Activated T-helper 1 cell treated with Interleukin-2 at 50 U/mL for 16 hours (primary cell): Measurements from ENCODE around the gene PRKCA.
"Not testable (repeated sequence)": the region's sequence is repeated elsewhere in the genome, so short reads cannot be mapped to it uniquely, and the experiment has no call there.

Experiments used
- DNase-seq: peaks from one replicate; pipeline ENCODE4 v3.0.0-alpha.2; 2020; ENCODE audit warnings: low read depth

Gene PRKCA

GRCh38 chr17:66326476-66327047, 24.1 kb downstream of the PRKCA start:
- no peak for DNase-seq

DNA sequence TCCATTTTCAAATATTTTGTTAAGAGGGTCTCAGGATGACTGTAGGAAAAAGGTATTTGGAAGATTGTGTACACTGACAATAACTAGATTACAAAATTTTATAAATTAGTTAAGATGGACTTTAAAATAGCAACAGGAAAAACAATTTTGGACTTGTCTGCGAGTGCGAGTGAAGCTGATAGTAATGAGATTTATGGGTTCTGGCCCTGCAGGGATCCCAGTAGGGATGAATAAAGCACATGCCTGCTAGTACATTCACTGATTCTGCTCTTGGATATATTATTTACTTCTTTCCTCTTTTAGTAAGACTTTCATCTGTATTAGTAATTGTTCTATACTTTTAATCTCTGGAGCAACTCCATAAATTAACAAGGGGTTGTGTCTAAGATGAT, 28.2 kb downstream of the PRKCA start:
- no peak for DNase-seq

DNA sequence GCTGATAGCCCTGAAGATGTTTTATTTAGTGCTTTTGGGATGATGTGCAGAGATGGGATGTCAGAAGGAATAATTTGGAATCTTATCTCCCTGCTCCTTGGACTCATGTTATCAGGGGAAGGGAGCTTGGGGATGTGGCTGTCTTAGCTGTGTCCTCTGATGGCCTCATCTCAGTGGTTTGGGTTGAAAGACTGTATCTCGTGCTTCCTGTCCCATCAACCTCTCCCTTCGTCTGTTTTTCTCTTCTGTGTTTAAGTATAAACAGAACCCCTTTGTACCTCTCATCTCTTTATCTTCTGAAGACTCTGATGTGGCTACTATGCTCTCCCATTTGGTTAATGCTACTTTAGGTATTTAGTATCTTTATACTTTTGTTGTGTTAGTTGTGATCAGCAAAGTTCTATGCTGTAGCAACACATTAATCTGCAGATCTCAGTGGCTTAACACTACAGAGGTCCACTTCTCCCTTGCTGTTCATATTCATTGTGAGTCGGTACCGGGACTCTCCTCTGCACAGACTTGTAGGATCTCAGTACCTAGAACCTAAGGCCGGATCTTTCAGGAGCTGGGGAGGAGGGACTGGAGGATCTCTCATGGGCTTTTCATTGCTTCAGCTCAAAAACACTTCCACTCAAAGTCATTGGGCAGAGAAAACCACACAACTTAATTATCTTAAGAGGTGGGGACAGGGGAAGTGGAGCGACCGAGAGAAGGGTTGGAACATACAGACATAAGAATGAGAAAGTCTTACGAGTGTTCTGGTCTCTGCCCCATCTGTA, 28.8 kb downstream of the PRKCA start:
- DNase-seq = no peak

DNA sequence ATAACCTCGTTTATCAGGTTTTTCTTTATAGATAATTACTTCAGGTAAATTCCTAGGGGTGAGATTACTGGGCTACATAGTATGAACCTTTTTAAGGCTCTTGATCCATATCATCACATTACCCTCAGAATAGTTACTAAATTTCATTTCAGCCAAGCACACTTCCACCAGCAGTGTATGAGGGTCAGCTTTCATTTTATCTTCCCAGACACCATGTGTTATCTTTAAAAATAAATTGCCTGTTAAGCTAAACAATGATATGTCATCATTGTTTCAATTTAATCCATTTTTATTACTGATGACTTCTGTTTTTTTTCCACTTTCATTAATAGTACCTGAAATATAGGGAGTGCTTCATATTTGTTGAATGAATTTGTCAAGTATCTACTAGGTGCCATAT, 33.4 kb downstream of the PRKCA start:
- DNase-seq = no peak

DNA sequence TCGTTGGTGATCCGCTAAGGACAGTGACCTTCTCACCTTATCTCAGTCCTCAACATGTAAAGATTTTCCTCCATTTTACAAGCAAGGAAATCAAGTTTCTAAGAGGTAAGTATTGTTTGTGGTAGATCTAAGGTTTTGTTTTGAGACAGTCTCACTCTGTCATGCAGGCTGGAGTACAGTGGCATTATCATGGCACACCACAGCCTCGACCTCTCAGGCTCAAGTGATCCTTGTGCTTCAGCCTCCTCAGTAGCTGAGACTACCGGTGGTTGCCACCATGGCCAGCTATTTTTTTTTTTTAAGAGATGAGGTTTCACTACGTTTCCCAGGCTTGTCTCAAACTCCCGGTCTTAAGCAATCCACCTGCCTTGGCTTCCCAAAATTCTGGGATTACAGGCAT, 34.9 kb downstream of the PRKCA start:
- no peak for DNase-seq

GRCh38 chr17:66337866-66338485, 35.6 kb downstream of the PRKCA start:
- DNase-seq = no peak

- DNase-seq = no peak
Measured at GRCh38 chr17:66338937-66339336, 36.5 kb downstream of the PRKCA start.

GRCh38 chr17:66339561-66339960, 37.1 kb downstream of the PRKCA start:
- no peak for DNase-seq

- DNase-seq = no peak
Measured at GRCh38 chr17:66340720-66341119, 38.3 kb downstream of the PRKCA start.

DNA sequence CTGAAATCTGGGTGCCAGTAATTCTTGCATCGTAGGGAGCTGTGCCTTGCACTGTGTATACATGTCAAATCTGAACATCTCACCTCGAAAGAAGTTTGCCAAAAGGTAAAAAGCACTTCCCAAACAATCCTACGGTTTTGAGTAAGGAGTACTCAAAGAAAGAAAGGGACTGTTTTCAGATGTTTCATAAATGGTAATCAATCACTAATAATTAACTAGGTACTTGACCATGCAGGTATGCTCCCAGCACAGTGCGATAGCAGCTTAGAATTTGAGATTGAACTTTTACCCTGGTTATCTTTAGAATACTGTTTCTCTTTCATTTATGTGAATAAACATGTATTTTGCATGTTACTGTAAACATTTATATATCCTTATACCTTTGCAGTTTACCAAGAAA, 39.0 kb downstream of the PRKCA start:
- DNase-seq = no peak

- not testable (repeated sequence) for DNase-seq
Measured at GRCh38 chr17:66342263-66342662, 39.9 kb downstream of the PRKCA start.

DNA sequence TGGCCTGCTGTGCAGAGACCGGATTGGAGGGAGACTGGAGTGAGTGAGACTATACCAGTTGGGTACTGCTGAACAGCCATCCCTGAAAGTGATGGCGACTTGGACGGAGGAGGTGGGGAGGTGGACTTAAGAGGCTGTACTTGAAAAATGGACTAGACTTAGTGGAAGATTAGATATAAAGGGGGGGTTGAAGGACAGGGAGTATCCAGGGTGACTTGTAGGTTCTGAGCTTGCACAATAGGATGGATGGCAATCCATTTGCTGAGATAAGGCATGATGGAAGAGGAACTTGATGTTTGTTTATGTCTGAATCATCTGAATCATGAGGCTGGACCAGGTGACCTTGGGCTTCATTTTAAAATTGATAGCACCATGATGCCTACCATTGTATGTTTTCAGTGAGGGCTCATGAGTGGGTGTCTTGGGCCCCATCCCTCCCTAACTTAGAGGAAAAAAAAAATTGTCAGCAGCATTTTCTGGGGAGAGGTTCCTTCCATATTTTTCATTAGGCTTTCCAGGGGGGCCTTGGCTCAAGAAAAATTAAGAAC, 41.2 kb downstream of the PRKCA start:
- no peak for DNase-seq

- DNase-seq = no peak
Measured at GRCh38 chr17:66344473-66344872, 42.1 kb downstream of the PRKCA start.

GRCh38 chr17:66345264-66345663, 42.9 kb downstream of the PRKCA start:
- no peak for DNase-seq

GRCh38 chr17:66345949-66346638, 43.7 kb downstream of the PRKCA start:
- not testable (repeated sequence) for DNase-seq

- DNase-seq = no peak
Measured at GRCh38 chr17:66347661-66348514, 45.5 kb downstream of the PRKCA start.

DNA sequence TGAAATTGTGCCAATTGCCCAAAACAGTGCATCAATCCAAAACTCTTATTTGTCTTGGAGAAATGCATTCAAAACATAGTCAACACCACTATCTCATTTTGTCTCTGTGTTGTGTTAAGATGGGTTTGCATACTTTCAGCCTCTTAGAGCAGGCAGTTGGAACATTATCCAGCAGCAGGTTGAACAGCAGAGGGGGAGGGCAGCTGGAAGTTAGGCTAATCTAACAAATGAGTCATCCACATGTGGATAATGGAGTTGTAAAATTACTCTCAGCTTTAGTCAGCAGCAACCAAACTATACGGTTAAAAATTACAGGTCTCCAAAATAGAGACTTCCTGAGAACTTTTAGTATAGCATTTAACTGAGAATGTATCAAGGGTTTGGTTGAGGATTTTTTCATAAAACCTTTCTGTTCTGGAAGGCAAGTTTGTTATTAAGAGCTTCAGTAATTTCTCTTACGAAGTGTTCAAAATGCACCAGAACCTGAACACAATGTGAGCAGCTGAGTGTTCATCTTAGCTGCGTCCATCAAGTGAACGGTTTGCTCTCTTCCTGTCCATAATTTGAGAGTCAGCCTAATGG, 46.3 kb downstream of the PRKCA start:
- DNase-seq = no peak

DNA sequence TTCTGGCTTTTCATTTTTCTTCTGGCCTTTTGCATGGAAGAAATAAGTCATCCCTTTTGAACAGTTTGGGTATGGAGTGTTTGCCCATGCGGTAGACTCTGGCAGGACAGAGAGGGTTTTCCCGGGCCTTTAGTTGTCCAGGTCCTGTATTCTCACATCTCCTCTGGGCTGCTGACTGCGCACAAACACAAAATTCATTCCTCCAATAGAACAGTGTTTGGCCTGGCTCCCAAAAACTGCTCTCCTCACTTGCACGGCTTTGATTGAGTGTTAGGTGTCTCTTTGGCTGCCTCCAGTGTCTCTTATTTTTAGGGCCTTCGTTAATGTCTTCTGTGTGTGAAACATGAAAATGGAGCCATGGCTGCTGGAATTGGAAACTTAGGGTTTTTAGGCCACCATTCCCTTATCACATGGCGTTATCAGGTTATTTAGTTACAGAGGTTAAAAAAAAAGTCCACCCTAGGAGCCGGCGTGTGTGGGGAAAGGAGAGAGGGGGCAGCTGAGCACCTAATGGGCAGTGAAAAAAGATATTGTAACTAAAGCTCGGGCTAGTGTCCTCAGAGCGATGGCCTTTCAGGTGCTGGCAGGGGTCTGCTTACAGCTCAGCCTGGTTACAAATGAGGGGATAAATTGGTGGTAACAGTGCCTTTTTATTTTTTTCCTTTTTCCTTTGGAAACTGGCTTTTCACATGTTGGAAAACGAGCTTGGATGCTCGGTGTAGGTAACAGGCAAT, 47.3 kb downstream of the PRKCA start:
- no peak for DNase-seq

DNA sequence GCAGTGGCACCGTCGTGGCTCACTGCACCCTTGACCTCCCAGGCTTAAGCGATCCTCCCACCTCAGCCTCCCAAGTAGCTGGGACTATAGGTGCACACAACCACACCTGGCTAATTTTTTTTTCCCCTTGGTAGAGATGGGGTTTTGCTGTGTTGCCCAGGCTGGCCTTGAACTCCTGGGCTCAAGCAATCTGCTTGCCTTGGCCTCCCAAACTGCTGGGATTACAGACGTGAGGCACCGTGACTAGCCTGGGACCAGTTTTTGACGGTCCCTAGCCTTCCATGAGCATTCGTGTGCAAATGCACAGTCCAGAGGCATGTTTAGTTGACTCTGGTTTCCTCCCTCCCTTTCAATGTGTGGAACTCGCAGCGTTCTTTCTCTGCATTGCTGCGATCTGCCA, 48.2 kb downstream of the PRKCA start:
- not testable (repeated sequence) for DNase-seq

- DNase-seq = no peak
Measured at GRCh38 chr17:66351033-66351432, 48.6 kb downstream of the PRKCA start.

- DNase-seq = no peak
Measured at GRCh38 chr17:66351701-66352100, 49.3 kb downstream of the PRKCA start.
